WTC11 (cell line): ENCODE results near the gene LIN7C. TPM values are rescaled to one million over a fixed set of nuclear protein-coding genes. Genes with fewer than 3 reads are reported as not detected.

ENCODE experiments used
- ATAC-seq: fragments of 200-7000 bp; cut with Tn5 transposase; 2 replicates; pipeline ENCODE4 v1.10.0; 2021; ENCODE audit warnings: mild to moderate bottlenecking, moderate library complexity
- CTCF ChIA-PET: fragments of 300-600 bp; sonication (Branson Sonifier 250); formaldehyde crosslinking; loops from one replicate; lab custom pipeline; 2021; ENCODE audit warnings: antibody characterized with exemption; lab: Charles Lee
- POLR2A ChIA-PET: fragments of 350-600 bp; sonication (Branson Sonifier 250); formaldehyde crosslinking; loops from one replicate; lab custom pipeline; 2021; ENCODE audit warnings: antibody characterized with exemption; lab: Charles Lee
- DNase-seq: peaks from one replicate; pipeline ENCODE4 v3.0.0; 2021; ENCODE audit warnings: low spot score
- H3K27ac Mint-ChIP-seq: 2 replicates; pipeline ENCODE4 v1.8.0; 2021; ENCODE audit warnings: mixed read lengths
- H3K27me3 Mint-ChIP-seq: 2 replicates; pipeline ENCODE4 v1.8.0; 2021; ENCODE audit warnings: low read depth, mild to moderate bottlenecking, moderate library complexity, mixed read lengths
- H3K36me3 Mint-ChIP-seq: 2 replicates; pipeline ENCODE4 v1.8.0; 2021; ENCODE audit warnings: mixed read lengths
- H3K4me1 Mint-ChIP-seq: 2 replicates; pipeline ENCODE4 v1.8.0; 2022; ENCODE audit warnings: mixed read lengths
- H3K4me3 Mint-ChIP-seq: 2 replicates; pipeline ENCODE4 v1.8.0; 2021; ENCODE audit warnings: mild to moderate bottlenecking, moderate library complexity, mixed read lengths
- H3K9me3 Mint-ChIP-seq: 2 replicates; pipeline ENCODE4 v1.8.0; 2021; ENCODE audit warnings: mixed read lengths
- CBFB ChIP-seq: sonication (generic); formaldehyde crosslinking; IDR thresholded peaks from 2 replicates; pipeline ENCODE4 v1.8.1; 2022; ENCODE audit warnings: mild to moderate bottlenecking, low read depth, missing genetic modification reagents
- CREB1 ChIP-seq: sonication (generic); formaldehyde crosslinking; IDR thresholded peaks from 2 replicates; pipeline ENCODE4 v1.8.0; 2023; ENCODE audit warnings: mild to moderate bottlenecking, missing genetic modification reagents
- ERG ChIP-seq: fragments of 250-450 bp; sonication (Bioruptor Pico); IDR thresholded peaks from 2 replicates; pipeline ENCODE4 v1.8.0; 2021; ENCODE audit warnings: mild to moderate bottlenecking
- HMGXB4 ChIP-seq: sonication (generic); formaldehyde crosslinking; IDR thresholded peaks from 2 replicates; pipeline ENCODE4 v1.8.1; 2023; ENCODE audit warnings: mild to moderate bottlenecking, moderate library complexity, missing genetic modification reagents
- KAT7 ChIP-seq: sonication (generic); formaldehyde crosslinking; IDR thresholded peaks from 2 replicates; pipeline ENCODE4 v1.8.1; 2023; ENCODE audit warnings: missing genetic modification reagents, mild to moderate bottlenecking, borderline replicate concordance
- PREB ChIP-seq: sonication (generic); formaldehyde crosslinking; IDR thresholded peaks from 2 replicates; pipeline ENCODE4 v1.8.1; 2022; ENCODE audit warnings: mild to moderate bottlenecking, missing genetic modification reagents, moderate library complexity, borderline replicate concordance
- SMAD3 ChIP-seq: sonication (generic); formaldehyde crosslinking; IDR thresholded peaks from 2 replicates; pipeline ENCODE4 v1.8.0; 2022; ENCODE audit warnings: missing genetic modification reagents, mild to moderate bottlenecking, borderline replicate concordance
- SOX15 ChIP-seq: fragments of 250-450 bp; sonication (Bioruptor Pico); IDR thresholded peaks from 2 replicates; pipeline ENCODE4 v1.9.0; 2021; ENCODE audit warnings: mild to moderate bottlenecking
- TEAD1 ChIP-seq: sonication (generic); formaldehyde crosslinking; IDR thresholded peaks from 2 replicates; pipeline ENCODE4 v1.8.0; 2022; ENCODE audit warnings: mild to moderate bottlenecking, missing genetic modification reagents
- ZBTB43 ChIP-seq: sonication (generic); formaldehyde crosslinking; IDR thresholded peaks from 2 replicates; pipeline ENCODE4 v1.8.1; 2023; ENCODE audit warnings: mild to moderate bottlenecking, missing genetic modification reagents
- ZNF121 ChIP-seq: sonication (generic); formaldehyde crosslinking; IDR thresholded peaks from 2 replicates; pipeline ENCODE4 v1.8.0; 2023; ENCODE audit warnings: missing genetic modification reagents
- ZNF138 ChIP-seq: sonication (generic); formaldehyde crosslinking; conservative IDR thresholded peaks from 2 replicates; pipeline ENCODE4 v1.8.1; 2022; ENCODE audit warnings: mild to moderate bottlenecking, moderate library complexity, missing genetic modification reagents
- ZNF512 ChIP-seq: sonication (generic); formaldehyde crosslinking; IDR thresholded peaks from 2 replicates; pipeline ENCODE4 v1.8.1; 2022; ENCODE audit warnings: missing genetic modification reagents, borderline replicate concordance
- total RNA-seq: library from RNA; stranded (reverse); gene quantifications from 3 replicates; pipeline ENCODE4 v1.2.3, GENCODE V29; 2021

Gene LIN7C
- total RNA-seq, 1 experiment from 2014 or later, result 39.4 TPM

- Mint-ChIP-seq H3K4me1 (peaks cover 26% of the 10 kb centered on the region), H3K9me3 (no peaks in the 10 kb centered on the region), H3K27me3 (no peaks in the 10 kb centered on the region; the same call in none of the 2 replicates), H3K27ac (no peak overlapping the region), H3K4me3 (no peak overlapping the region)
- DNase-seq, result no peak
- ATAC-seq, result no peak
- POLR2A ChIA-PET, result no interaction called here
- no peak for TF ChIP-seq ZBTB43
- TF ChIP-seq, all 79 proteins: peak for 0
- no peaks in the 10 kb centered on the region for H3K36me3 Mint-ChIP-seq
- CTCF ChIA-PET, result no interaction called here
These were observed 3.3 kb upstream of the LIN7C start for GRCh38 chr11:27509908-27510307.

GRCh38 chr11:27507557-27508322 lies 1.2 kb upstream of the LIN7C start:
- POLR2A ChIA-PET, result no interaction called here
- H3K9me3 Mint-ChIP-seq, result no peaks in the 10 kb centered on the region
- DNase-seq (no peak), ATAC-seq (no peak)
- TF ChIP-seq ZNF121 (CRISPR knock-in tag) (peak; percentile 55; the same call in 1 of the 2 replicates), SMAD3 (no peak), ZNF512 (CRISPR knock-in tag) (no peak)
- no peaks in the 10 kb centered on the region for H3K36me3 Mint-ChIP-seq
- CTCF ChIA-PET, result interaction anchor here (0.6 kb wide), 1 partner anchor 514 kb away, joined by 3 read pairs; no protein-coding TSS in a partner anchor
- peaks cover 23% of the 10 kb centered on the region for H3K4me1 Mint-ChIP-seq
- H3K27me3 Mint-ChIP-seq, result no peaks in the 10 kb centered on the region; the same call in 1 of the 2 replicates
- peak overlapping the region; percentile 100 for H3K4me3 Mint-ChIP-seq
- peak overlapping the region; percentile 22; the same call in 1 of the 2 replicates for H3K27ac Mint-ChIP-seq

GRCh38 chr11:27505781-27506180 lies 788 bp downstream of the LIN7C start:
- POLR2A ChIA-PET, result no interaction called here
- Mint-ChIP-seq H3K4me3 (peak overlapping the region; percentile 100), H3K27ac (peak overlapping the region; percentile 99), H3K4me1 (peaks cover 23% of the 10 kb centered on the region), H3K27me3 (no peaks in the 10 kb centered on the region; the same call in 1 of the 2 replicates), H3K36me3 (peaks cover 13% of the 10 kb centered on the region), H3K9me3 (no peaks in the 10 kb centered on the region)
- no peak for DNase-seq
- ATAC-seq, result no peak
- CTCF ChIA-PET, result no interaction called here
- TF ChIP-seq SOX15 (CRISPR knock-in tag), result no peak
- TF ChIP-seq PREB (CRISPR knock-in tag), result no peak
- TF ChIP-seq SMAD3, result no peak
- no peak for TF ChIP-seq HMGXB4
- no peak for TF ChIP-seq CREB1
- no peak for TF ChIP-seq KAT7
- TF ChIP-seq ZNF138 (CRISPR knock-in tag), result no peak
- TF ChIP-seq TEAD1 (CRISPR knock-in tag), result no peak
- TF ChIP-seq ERG, result no peak
- TF ChIP-seq CBFB (CRISPR knock-in tag), result no peak
